Neural crest cell (in vitro differentiated cells): Measurements from ENCODE around the gene CDON. TPM values are rescaled to one million over a fixed set of nuclear protein-coding genes. Genes with fewer than 3 reads are reported as not detected.
A peak's percentile ranks its signal among the peaks of the same experiment; 100 is the strongest.

Source experiments
- DNase-seq: peaks from one replicate; pipeline ENCODE4 v3.0.0; 2021; ENCODE audit warnings: low read depth, mixed read lengths, low spot score
- H3K27ac Mint-ChIP-seq: one replicate; pipeline ENCODE4 v1.8.0; 2021; ENCODE audit warnings: mild to moderate bottlenecking, mixed read lengths; ENCODE audit not compliant: unreplicated experiment
- H3K27me3 Mint-ChIP-seq: 2 replicates; pipeline ENCODE4 v1.8.0; 2021; ENCODE audit warnings: low read depth, mild to moderate bottlenecking, mixed read lengths
- H3K36me3 Mint-ChIP-seq: 2 replicates; pipeline ENCODE4 v1.8.0; 2021; ENCODE audit warnings: low read depth, mild to moderate bottlenecking, mixed read lengths
- H3K4me1 Mint-ChIP-seq: 2 replicates; pipeline ENCODE4 v1.8.0; 2021; ENCODE audit warnings: mixed read lengths
- H3K4me3 Mint-ChIP-seq: one replicate; pipeline ENCODE4 v1.8.0; 2021; ENCODE audit warnings: mild to moderate bottlenecking, mixed read lengths
- H3K9me3 Mint-ChIP-seq: 2 replicates; pipeline ENCODE4 v1.8.0; 2021; ENCODE audit warnings: mixed read lengths
- total RNA-seq: library from RNA; stranded (reverse); gene quantifications from 2 replicates; pipeline ENCODE4 v1.2.1, GENCODE V29; 2021
- TF ChIP-seq, protein P1 (sequence below): fragments of 200-600 bp; sonication (generic); conservative IDR thresholded peaks from 2 replicates; pipeline ENCODE4 v1.5.0; 2021; ENCODE audit warnings: antibody characterized with exemption, mild to moderate bottlenecking

The CDON gene
- total RNA-seq, 1 donor from 2014 or later = 22.1 TPM

DNA sequence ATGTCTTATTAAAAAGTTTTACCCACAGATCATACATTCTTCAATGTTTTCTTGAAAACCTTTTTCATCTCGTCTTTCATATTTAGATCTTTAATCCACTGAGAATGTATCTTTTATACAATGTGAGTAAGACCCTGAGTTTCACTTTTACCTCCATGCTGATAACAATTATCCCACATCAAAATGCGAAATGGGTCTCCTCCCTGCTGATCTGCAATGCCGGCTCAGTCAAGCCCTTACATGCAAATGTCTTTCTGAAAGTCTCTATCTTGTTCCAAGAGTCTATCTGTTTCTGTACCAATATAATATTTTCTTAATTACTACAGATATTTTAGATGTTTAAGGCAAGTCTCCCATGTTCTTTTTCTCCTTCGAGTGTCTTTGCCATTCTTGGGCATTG, 50.9 kb downstream of the CDON start:
- DNase-seq = no peak
- Mint-ChIP-seq H3K27ac (no peak overlapping the region), H3K27me3 (no peaks in the 10 kb centered on the region), H3K4me1 (no peaks in the 10 kb centered on the region), H3K9me3 (no peaks in the 10 kb centered on the region), H3K4me3 (no peak overlapping the region), H3K36me3 (peaks cover 2% of the 10 kb centered on the region)
- TF ChIP-seq, protein P1, sequence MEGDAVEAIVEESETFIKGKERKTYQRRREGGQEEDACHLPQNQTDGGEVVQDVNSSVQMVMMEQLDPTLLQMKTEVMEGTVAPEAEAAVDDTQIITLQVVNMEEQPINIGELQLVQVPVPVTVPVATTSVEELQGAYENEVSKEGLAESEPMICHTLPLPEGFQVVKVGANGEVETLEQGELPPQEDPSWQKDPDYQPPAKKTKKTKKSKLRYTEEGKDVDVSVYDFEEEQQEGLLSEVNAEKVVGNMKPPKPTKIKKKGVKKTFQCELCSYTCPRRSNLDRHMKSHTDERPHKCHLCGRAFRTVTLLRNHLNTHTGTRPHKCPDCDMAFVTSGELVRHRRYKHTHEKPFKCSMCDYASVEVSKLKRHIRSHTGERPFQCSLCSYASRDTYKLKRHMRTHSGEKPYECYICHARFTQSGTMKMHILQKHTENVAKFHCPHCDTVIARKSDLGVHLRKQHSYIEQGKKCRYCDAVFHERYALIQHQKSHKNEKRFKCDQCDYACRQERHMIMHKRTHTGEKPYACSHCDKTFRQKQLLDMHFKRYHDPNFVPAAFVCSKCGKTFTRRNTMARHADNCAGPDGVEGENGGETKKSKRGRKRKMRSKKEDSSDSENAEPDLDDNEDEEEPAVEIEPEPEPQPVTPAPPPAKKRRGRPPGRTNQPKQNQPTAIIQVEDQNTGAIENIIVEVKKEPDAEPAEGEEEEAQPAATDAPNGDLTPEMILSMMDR = no peak

DNA sequence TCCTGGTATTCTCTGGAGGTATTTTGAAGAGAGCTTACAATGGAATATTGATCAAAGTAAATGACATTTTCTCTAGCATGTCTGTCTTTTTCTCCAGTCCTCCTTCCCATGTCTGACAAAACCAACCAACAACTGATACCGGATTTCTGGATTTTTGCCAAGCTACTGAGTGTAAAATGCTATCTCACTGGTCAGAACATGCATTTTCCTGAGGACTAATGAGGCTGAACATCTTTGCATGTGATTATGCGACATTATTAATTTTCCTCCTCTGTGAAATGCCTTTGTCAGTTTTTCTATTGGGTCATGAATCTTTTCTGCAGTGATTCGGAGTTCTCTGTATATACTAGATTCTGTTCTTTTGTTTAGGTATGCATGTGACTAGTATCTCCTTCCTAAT, 51.4 kb downstream of the CDON start:
- Mint-ChIP-seq H3K9me3 (no peaks in the 10 kb centered on the region), H3K4me1 (no peaks in the 10 kb centered on the region), H3K27ac (no peak overlapping the region), H3K4me3 (no peak overlapping the region), H3K36me3 (no peaks in the 10 kb centered on the region), H3K27me3 (no peaks in the 10 kb centered on the region)
- TF ChIP-seq, protein P1 = no peak
- DNase-seq = no peak

DNA sequence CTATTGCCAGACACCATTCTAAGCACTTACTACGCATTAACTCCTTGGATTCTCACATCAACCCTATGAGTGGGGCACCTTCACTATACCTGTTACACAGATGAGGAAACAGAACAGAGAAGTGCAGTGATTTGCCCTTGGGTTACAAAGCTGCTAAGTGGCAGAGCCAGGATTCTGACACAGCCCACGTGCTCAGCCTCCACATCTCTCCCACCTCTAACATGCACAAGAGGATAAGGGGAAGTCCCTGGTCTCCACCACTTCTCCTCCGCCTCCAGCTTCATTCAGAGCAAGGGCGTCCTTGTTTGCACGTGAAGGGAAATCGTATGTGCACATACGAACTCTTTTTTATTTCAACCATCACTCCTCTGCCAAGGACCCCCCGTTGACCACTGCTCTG, 53.7 kb downstream of the CDON start:
- Mint-ChIP-seq H3K4me1 (no peaks in the 10 kb centered on the region), H3K27me3 (no peaks in the 10 kb centered on the region), H3K27ac (no peak overlapping the region), H3K4me3 (no peak overlapping the region), H3K36me3 (no peaks in the 10 kb centered on the region), H3K9me3 (no peaks in the 10 kb centered on the region)
- no peak for DNase-seq
- TF ChIP-seq, protein P1 = no peak

DNA sequence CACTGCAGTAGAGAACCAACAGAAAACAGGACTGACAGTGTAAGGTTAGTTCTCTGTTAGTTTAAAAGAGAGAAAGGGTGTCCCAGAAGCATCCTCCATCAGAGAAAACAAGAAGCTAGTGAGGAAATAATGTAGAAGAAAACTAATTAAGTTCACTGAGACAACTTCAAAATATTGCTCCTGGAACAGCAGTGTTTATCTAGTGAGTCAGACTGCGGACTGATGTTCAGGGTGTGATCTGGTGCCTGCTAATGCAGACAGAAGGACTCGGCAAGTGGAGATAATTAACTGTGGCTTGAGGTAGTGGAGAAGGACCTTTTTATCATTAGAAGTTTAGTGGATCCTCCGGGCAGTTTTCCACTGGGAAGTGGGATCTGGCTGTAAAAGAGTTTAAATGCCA, 55.4 kb downstream of the CDON start:
- Mint-ChIP-seq H3K9me3 (no peaks in the 10 kb centered on the region), H3K27ac (no peak overlapping the region), H3K4me3 (no peak overlapping the region), H3K36me3 (peaks cover 8% of the 10 kb centered on the region), H3K27me3 (no peaks in the 10 kb centered on the region), H3K4me1 (no peaks in the 10 kb centered on the region)
- no peak for DNase-seq
- TF ChIP-seq, protein P1 = no peak

DNA sequence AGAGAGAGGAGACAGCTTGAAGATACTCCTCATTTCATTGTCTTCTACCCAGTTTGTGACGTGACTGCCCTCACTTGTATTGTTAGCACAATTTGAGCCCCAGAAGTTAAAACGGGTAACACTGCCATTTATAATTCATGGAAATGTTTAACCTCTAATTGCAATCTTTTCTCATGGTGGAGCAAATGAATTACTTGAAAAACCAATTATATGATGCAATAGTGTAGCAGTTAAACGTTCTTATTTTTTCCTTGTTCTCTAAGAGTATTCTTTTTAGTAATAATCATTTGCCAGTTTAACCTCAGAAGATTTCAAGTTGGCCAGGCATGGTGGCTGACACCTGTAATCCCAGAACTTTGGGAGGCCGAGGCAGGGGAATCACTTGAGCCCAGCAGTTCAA, 56.6 kb downstream of the CDON start:
- no peaks in the 10 kb centered on the region for H3K27me3 Mint-ChIP-seq
- peaks cover 11% of the 10 kb centered on the region for H3K36me3 Mint-ChIP-seq
- H3K4me3 Mint-ChIP-seq = no peak overlapping the region
- H3K4me1 Mint-ChIP-seq = no peaks in the 10 kb centered on the region
- no peaks in the 10 kb centered on the region for H3K9me3 Mint-ChIP-seq
- TF ChIP-seq, protein P1 = no peak
- DNase-seq = no peak
- H3K27ac Mint-ChIP-seq = no peak overlapping the region

DNA sequence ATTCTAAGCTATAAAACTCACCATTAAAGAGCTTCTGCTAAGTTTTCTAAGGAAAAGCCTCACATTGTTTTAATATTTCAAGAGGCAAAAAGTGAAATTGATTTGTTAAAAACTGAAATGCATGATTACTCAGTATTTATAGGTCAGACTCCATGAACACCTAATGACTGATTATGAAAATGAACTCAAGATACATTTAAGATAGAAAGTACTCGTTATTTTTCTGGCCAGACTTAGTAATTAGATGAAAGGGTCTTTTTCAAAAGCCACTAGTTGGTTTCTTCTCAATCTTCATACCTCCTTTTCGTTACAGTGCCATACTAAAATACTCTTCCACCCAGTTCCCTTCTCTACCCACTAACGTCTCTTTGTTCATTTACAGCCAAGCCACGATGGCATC, 60.5 kb downstream of the CDON start:
- Mint-ChIP-seq H3K4me1 (no peaks in the 10 kb centered on the region), H3K27me3 (no peaks in the 10 kb centered on the region), H3K27ac (peak overlapping the region; percentile 51), H3K9me3 (no peaks in the 10 kb centered on the region), H3K36me3 (peaks cover 18% of the 10 kb centered on the region), H3K4me3 (no peak overlapping the region)
- DNase-seq = no peak
- TF ChIP-seq, protein P1 = no peak
